Testis (tissue), 2 donors: ENCODE data around the gene WDR18.

Source experiments
- CTCF ChIP-seq, 3 experiments: fragments of 450-650 bp in 2 of 3; fragments of 200-600 bp in 1 of 3; sonication (generic) in 1 of 3; IDR thresholded peaks; one replicate each; pipeline ENCODE4 v1.5.1; 2016 to 2019; ENCODE audit warnings: antibody characterized with exemption in 3 of 3, mild to moderate bottlenecking in 2 of 3, moderate library complexity in 1 of 3
- POLR2A ChIP-seq: fragments of 450-650 bp; IDR thresholded peaks from one replicate; pipeline ENCODE4 v1.6.1; 2017; ENCODE audit warnings: antibody characterized with exemption, mild to moderate bottlenecking, moderate library complexity

- TF ChIP-seq CTCF (IDR thresholded peaks at IDR 0.05), result no peak
- no peak for TF ChIP-seq POLR2A
Measured at GRCh38 chr19:1015782-1016646, 31.9 kb downstream of the WDR18 start.
